NCI-H2227 treated with DMSO at 0.1 percent for 48 hours (cell line): Measurements from ENCODE around the gene PC.

Experiments
- DNase-seq: peaks from one replicate; lab custom pipeline; 2025; lab: John Stamatoyannopoulos, UW

Gene PC

DNA sequence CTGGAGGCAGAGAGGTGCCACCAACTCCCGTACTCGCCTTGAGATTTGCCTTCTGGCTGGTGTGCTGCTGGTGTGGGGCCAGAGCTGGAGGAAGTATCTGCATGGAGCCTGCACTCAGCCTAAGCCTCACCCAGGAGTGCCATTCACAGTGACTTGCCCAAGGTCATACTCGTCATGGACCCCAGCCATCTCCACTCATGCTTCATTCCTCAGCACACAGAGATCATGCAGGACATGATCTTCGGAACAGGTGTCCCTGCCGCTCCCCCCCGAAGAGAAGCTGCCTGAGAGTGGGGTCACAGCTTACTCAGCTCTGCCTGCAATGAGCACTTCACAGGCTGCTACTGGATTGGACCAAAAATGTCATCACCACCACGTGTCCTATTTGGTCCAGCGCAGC is 49.0 kb downstream of the PC start:
- DNase-seq = no peak

DNA sequence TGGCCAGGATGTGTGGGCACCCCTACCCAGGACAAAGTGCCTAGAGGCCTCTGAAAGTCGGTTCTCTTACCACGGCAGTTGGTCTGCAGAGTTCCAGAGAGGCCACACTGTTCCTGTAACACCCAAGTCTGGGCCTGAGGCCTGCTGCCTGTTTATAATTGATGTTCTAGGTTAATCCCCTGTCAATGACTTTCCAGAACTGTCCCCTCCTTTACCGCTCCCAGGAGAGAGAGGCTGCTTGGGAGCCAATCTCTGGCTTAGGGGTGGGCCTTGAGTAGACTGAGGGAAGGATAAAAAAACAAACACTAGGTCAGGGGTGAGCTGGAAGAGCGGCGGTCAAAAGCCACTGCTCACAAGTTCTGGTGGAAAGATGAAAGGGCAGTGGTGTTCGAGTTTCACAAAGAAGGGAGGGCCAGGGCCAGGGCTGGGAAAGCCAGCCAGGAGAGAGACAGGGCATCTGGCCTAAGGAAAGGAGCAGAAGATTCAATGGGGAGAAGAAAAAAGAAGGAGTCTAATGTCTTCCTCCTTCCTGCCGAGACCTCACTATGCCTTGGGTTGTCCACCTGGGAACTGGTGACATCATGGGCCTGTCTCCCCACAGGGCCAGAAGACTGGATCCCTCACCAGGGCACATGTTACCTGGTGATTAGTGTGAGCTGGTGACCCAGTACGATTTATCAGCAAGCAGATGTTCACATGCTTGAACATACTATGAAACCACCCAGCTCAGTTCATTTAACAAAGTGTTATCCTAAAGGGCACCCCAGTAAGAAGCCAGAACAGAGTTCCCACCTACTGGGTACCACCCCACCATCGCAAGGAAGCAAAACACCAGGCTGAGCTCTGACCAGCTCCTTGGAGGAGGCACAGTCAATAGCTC is 50.2 kb downstream of the PC start:
- no peak for DNase-seq

DNA sequence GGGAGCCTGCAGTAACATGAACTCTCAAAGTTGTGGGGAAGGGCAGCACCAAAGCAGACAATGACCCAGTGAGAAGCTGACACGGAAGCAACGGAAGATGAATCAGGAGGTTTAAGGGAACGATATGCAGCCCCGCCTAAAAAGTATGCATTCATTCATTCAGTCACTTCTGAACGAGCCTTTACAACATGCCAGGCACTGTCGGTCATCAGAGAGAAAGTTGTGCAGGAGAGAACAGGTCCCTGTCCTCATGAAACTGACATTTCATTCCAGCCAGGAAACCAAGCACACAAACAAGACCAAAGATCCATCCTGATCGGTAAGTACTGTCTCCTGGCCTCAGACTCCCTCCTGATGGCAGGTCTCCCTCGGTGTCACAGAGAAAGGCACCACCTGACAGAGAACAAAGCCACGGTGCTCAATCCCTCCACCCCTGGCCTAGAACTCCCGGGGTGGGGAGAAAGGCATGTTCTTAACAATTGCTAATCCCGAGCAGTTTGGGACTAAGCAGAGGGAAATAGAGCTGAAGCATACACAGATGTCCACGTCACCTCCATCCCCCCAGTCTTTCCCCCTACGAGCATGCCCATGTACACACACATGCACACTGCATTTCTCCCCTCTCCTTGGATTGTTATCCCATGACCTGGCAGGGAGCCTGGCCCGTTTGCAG is 52.0 kb downstream of the PC start:
- DNase-seq = no peak

DNA sequence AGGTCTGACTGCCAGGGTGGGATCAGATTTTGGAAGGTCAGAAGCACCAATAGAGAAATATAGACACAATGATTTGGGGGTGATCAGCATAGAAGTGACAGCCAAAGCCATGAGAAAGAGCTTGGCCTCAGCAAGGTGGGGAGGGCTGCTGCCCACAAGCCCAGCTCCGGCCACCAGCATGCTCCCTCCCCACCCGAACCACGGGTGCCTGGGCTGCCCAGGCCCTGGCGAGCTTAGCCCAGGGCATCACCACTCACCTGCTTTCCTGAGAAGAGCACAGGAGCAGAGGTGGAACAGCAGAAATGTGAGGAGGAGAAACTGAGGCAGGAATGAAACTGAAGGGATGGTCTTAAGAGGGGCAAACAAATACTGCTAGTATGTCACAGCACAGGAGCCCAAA is 52.6 kb downstream of the PC start:
- DNase-seq = no peak

DNA sequence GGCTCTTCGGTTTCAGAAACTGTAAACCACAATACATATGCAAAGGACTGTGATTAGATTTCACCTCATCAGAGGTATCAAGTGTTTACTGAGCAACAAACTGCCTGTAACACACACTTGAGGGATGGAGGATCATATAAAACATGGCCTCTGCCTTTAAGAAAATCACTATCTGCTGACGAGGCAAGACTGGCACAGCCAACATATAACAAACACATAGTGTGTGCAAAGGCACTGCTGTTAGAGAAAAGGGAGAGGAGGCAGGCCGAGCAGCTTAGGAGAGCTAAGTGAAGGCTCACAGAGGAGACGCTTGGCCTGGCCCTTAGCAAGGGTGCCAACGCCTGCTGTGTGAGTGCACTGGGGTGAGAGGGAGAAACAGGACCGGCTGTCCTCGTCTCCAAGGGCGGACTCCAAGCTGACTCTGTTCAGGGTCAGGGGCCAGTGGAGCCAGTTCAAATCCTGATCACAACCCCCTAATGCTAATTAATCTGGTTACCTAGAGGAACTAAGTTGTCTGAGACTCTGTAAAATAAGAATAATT is 53.1 kb downstream of the PC start:
- DNase-seq = no peak

DNA sequence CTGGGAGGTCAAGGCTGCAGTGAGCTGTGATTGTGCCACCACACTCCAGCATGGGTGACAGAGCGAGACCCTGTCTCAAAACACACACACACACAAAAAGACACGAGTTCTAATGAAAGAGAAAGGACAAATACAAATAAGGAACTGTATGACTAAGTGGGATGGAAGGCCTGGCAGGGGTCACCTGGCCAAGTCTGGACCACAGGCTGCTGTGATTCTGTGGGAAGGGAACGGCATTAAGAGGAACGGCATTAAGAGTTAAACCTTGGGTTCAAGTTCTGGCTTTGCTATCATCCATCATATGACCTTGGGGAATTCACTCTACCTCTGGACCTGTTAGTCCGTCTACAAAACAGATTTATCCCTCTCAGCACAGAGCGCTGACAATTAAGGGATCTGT is 53.6 kb downstream of the PC start:
- DNase-seq = no peak

DNA sequence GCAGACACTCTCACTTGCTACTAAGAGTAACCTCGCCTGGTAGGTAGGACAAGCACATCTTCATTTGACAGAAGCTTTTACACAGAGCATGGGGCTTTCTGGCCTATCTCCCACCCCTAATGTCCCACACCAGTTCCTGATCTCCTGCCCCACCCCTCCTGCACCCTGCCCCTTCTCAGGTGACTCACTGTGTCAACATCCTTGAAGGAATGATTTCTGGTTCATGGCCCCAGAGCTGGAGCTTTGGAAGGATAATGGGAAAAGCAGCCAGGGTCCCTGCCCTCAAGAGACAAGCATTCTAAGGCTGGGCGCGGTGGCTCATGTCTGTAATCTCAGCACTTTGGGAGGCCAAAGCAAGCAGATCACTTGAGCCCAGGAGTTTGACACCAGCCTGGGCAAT is 54.1 kb downstream of the PC start:
- DNase-seq = no peak

DNA sequence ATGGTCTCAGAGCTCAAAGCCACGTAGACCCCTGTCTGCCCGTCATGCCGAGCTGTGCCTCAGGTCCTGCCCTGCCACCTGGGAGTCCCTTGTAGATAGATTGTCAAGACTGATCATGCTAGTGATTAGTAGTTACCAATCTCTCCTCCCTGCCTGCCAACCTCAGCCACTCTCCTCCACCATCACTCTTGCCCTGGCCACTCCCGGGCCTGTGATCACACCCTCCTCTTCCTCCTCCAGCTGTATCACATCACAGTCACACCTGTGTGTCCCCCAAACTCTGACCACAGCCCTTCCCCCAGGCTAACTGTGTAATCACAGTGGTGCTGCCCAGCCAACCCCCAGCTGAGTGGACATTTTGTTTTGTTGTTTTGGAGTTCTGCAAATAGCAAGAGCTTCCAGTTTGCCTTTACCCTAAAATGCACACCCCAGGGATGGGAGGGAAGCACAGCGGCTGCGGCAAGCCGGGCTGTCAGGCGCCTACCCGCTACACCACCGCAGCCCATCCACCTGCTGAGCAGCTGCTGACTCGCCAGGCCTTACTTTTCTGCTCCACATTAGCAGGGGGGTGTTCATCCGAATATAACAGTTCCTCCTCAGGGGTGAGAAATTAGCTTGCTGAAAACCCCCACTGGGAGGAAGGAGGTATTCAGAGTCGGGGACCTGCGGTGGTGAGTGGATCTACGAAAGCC is 55.6 kb downstream of the PC start:
- no peak for DNase-seq

DNA sequence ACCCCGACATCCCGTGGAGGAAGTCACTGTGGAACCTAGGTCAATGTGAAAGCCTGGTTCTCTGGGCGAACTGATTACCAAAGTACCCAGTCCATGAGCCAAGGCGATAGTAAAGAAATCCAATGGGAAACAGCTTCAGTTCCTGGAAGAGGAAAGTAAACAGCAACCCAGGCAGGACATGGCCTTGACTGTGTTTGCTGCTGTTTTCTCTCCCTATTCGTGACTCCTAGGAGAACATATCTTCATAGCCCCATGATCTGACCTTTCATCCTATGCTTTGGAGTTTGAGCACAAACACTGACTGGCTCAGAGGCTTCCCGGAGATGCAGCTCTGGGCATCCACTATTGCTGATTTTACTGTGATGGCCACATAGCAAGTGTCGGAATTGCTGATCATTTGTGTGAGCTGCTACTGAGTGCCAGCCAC is 56.2 kb downstream of the PC start:
- DNase-seq = no peak

DNA sequence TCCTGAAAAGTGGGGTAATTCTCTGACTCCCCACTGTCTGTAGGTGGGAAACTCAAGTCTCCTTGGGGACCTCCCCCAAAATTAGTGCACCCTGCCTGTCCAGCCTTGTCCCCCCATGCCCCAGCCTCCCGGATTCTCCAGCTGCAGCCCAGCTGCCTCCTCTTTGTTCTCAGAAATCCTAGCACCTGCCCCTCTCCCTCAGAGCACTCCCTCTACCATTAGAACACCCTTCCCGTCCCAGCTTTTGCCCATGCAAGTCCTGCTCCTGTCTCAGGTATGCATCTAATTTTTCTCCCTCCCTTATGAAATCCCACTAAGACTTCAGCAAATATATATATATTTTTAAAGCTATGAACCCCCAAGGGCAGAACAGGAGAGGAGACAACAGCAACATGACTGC is 64.0 kb downstream of the PC start:
- DNase-seq = no peak

DNA sequence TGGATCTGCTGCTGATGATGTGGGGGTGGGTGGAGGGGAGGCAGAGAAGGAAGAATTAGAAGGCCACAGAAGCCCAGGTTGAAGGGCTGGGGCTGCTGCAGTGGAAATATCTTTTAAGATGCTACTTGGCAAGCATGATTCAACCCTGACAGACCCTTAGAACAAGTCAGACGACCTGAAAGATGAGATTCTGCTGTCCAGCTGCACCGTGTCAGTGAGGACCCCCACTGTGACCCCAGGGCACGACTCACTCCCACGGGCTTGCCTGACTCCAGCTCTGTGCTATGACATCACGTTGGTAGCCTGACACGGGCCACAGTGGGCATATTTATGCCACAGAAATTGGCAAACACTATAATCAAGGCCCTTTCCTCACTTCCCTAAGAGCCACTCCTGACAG is 65.3 kb downstream of the PC start:
- DNase-seq = no peak

DNA sequence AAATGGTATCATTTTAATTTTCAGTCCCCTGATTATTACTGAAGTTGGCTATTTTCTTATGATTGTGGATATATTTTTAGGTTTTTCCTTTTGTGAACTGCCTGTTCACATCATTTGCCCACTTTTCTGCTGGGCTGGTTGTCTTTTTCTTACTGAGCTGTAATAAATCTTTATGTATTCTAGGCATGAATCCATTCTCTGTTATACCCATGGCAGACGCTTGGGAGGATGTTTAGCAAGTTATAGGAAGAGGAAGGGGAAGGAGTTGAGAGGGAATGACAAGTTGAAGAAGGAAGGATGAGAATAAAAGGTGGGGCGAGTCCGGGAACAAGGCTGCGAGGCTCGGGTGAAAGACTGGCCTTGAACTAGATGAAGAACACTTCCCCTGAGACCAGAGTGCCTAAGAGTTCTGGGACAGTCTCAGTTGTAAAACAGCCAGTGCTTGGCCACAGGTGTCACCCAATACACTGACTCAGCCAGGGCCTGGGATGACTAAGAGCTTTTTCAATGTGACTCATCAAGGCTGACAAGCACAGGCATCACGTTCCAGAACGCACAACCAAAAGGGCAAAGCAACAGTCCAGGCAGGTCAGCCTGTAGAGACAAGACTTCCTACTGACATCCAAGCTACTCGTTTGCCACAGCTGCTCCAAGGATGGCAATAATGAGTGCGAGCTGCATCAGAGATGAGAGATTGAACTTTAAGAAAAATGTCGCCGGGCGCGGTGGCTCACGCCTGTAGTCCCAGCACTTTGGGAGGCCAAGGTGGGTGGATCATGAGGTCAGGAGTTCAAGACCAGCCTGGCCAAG is 66.1 kb downstream of the PC start:
- no peak for DNase-seq

DNA sequence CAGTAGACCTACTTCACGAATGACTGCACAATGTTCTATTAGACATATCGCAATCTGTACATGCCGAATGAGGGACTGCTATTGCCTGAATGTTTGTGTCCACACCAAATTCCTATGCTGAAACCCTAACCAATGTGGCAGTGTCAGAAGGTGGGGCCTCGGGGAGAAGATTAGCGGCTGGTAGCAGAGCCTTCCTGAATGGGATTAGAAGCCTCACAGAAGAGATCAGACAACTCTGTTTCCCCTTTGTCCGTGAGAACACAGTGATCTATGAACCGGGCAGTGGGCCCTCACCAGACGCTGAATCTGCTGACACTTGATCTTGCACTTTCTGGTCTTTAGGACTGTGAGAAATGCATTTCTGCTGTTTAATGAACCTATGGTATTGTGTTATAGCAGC is 68.2 kb downstream of the PC start:
- no peak for DNase-seq

DNA sequence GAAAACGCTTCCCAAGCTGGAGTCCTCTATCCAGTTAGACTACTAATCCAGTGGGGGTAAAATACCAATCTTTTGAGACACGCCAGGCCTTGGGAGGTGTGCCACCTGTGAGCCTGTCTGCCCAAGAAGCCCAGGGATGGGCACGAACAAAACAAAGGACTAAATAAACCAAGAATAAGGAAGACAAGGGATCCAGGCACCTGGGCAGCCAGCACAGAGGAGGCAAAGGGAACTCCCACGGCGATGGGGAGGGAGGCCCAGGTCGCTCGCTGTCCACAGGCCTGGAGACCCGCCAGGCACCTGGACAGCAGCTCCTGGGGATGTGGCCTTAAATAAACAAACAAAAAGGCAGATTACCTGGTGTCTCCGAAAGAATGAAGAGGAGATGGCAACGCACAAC is 69.9 kb downstream of the PC start:
- no peak for DNase-seq

DNA sequence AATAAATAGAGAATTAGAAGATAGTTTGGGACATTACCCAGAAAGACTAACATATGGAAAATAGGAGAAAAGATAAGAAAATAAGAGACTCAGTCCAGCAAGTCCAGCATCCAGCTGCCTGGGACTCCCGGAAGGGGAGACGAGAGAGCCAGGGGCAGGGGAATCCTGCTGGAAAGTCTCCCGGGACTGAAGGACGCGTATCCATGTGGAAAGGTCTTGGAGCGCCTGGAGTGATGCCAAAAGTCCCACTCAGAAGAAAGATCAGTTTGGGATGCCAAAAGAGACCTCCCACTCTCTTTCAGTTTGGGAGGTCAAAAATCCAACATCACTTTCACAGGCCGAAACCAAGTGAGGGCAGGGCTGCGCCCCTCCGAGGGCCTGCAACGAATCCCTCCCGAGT is 70.7 kb downstream of the PC start:
- DNase-seq = no peak

DNA sequence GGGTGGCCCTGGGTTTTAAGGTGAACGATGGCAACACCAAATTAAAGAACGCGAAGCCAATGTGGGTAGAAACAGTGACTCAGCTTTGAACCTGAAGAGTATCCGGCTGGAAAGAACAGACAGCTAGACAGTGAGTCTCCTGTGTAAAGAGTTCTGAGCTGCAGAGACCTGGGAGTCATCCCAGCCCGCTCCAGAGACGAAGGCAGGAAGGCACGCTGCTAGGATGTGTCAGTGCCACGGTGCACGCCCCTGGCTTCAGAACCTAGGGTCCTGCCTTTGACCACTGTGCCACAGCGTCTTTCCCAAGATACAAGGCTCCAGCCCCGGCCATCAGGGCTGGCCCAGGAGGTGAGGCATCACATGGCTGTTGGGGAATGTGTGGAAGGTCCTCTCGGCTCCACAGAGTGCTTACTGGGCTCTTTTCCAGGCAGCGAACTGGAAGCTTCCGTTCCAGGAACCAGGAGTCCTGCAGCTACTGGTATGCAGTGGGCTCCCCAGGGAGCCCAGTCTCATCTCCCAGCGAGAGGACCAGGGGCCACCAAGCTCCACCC is 71.4 kb downstream of the PC start:
- DNase-seq = no peak

DNA sequence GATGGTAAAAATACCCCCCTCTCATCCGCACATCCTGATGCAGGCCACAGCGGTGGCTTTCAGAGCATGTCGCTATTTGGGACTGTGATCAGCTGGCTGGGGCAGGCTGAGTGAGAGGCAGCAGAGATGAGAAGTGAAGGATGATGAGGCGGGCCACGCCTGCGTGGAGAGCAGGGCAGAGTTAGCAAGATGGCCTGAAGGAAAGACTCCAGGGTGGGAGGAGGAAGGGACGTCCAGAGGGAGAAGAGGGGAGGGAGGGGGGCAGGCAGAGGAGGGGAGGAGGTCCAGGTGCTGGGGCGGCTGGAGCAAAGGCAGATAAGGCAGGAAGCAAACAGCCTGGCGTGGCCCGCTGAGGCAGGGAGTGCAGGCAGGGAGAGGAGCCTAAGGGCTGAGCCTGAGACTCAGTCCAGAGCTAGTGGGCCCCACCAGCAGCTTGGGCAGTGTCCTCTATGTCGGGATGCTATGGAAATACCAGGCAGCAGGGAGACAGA is 72.2 kb downstream of the PC start:
- DNase-seq = no peak

DNA sequence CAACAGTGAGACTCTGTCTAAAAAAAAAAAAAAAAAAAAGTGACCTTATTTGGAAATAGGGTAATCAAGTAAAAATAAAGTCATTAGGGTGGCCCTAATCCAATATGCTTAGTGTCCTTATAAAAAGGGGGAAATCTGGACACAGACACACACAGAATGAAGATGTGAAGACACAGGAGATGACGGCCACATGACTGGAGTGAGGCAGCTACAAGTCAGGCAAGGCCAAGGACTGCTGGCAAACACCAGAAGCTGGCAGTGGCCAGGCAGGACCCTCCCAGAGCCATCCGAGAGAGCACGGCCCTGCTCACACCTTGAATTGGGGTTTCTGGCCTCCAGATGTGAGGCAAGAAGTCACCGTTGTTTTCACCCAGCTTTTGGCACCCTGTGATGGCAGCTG is 72.7 kb downstream of the PC start:
- DNase-seq = no peak

DNA sequence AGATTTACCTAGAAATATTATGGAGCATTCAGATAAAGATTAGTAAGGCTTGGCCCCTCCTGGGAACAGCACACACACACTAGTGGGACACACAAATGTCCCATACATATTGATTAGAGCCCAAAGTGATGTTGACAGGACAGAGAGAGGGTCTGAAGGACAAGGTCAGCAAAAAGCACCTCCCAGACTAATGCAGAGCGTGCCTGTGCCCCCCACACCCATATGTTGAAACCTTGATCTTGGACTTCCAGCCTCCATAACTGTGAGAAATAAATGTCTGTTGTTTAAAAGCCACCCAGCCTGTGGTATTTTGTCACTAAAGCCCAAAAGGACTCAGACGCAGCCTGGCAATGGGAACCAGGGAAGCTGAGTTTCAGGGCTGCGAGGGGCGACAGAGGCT is 73.7 kb downstream of the PC start:
- no peak for DNase-seq

DNA sequence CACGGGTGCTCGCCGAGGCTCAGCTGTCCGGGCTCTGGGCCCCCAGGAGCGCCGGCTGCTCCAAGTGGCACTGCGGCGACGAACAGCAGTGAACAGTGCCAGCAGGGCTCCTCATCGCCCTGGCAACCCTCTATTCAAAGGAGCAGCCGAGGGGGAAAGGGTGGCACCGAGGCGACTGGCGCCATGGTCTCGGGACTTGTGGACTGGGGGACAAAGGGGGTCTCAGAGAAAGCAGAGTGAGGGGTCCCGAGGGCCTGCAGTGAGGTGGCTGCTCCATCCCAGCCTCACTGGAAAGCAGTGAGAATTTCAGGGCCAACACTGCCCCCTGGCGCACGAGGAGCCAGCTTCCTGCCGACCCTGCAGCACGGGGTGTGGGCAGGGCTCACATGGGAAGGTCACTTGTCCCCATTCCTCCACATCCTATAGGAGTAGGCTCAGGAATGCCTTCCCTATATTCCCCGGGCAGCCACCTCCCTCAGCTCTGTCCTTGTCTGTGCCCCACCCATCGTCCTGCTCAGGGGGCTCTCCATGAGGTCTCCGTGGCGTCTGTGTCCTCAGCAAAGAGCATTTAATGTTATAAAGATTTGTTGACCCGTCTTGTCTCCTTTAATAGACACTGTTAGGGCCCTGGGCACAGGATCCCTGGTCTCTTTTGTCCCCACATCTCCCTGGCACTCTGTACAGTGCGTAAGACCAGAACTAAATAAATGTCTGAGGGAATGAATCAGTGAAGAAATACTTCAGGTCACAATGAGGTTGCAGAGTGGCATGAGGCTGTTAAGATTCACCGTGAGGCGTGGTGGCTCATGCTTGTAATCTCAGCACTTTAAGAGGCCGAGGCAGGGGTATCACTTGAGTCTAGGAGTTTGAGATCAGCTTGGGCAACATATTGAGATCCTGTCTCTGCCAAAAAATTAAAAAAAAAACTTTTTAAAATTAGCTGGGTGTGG is 74.9 kb downstream of the PC start:
- peak; percentile 42 for DNase-seq
